ENCODE results near the gene CACNA1F.

CACNA1F gene

DNA sequence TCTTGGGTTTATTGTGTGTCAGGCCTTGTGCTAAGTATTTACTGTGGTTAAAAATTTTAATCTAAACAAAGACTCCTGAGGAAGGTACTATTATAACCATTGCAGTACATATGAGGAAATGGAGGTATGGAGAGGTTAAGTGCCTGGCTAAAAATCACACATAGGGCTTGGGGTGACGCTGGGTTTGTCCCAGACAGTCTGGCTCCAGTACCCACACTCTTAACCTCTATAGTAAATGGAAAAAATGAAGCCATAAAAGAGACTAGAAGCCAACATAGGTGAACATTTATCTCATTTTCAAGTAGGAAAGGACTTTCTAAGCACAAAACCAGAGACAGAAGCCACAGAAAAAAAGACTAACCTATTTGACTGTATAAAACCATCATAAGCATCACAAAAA is 29.5 kb upstream of the CACNA1F start:
- H3K4me3 ChIP-seq (ENCODE audit: low read depth, low read length): no peak overlapping the region
- ChIA-PET CTCF (interaction anchor here (0.9 kb wide), 1 partner anchor 107 kb away, joined by 3 read pairs; no protein-coding TSS in a partner anchor), POLR2A (no interaction called here)
- TF ChIP-seq, protein P1, sequence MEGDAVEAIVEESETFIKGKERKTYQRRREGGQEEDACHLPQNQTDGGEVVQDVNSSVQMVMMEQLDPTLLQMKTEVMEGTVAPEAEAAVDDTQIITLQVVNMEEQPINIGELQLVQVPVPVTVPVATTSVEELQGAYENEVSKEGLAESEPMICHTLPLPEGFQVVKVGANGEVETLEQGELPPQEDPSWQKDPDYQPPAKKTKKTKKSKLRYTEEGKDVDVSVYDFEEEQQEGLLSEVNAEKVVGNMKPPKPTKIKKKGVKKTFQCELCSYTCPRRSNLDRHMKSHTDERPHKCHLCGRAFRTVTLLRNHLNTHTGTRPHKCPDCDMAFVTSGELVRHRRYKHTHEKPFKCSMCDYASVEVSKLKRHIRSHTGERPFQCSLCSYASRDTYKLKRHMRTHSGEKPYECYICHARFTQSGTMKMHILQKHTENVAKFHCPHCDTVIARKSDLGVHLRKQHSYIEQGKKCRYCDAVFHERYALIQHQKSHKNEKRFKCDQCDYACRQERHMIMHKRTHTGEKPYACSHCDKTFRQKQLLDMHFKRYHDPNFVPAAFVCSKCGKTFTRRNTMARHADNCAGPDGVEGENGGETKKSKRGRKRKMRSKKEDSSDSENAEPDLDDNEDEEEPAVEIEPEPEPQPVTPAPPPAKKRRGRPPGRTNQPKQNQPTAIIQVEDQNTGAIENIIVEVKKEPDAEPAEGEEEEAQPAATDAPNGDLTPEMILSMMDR (IDR thresholded peaks at IDR 0.05; ENCODE audit: insufficient read depth, low read length, missing control alignments): no peak
- DNase-seq (ENCODE audit: low read depth, low spot score): no peak

DNA sequence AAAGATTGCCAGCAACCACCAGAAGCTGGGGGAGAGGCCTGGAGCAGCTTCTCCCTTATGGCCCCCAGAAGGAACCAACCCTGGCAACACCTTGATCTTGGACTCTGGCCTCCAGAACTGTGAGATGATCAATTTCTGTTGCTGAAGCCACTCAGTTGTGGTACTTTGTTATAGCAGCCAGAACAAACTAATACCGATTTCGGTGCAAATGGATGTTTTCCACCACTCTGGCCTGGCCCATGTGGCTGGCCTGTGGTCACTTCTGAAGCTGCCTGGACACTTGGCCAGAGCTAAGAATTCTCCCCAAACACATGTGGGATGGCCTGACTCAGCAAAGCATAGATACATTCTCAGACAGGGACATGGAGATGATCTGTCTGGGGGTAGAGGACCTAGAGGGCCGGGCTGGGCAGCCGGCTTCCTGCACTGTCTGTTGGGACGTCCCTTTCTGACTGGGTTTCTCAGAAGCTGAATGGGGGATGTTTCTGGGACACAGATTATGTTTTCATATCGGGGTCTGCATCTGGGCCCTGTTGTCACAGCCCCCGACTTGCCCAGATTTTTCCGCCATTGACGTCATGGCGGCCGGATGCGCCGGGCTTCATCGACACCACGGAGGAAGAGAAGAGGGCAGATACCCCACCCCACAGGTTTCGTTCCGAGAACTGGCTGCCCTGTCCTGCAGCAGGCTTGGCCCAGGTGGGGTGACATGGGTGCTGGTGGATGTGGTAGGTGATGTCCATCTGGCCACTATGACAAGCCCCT is 27.3 kb upstream of the CACNA1F start:
- POLR2A ChIA-PET: no interaction called here
- no peak overlapping the region for H3K4me3 ChIP-seq (ENCODE audit: low read depth, low read length)
- TF ChIP-seq, protein P1 (IDR thresholded peaks at IDR 0.05; ENCODE audit: insufficient read depth, low read length, missing control alignments): no peak
- no peak for DNase-seq (ENCODE audit: low read depth, low spot score)
- CTCF ChIA-PET: interaction anchor here (1.1 kb wide), 1 partner anchor 23 kb away, joined by 3 read pairs; no protein-coding TSS in a partner anchor

DNA sequence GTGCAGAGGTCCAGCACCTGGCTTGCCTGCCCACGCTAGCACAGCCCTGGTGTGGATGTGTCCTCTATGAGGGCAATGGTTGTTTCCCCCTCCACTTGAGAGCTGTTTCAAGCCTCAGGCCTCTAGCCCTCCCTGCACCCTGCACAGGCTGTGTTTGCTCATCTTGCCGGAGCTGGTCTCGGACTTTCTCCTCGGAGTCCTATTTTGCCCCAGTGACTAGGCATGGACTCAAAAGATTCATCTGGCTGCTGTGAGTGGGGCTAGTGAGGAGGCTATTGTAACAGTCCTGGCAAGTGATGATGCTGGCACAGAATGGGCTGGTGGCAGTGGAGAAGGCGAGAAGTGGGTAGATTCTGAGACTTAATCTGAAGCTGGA is 25.6 kb upstream of the CACNA1F start:
- ChIA-PET POLR2A (no interaction called here), CTCF (interaction anchor here (0.9 kb wide), 1 partner anchor 66 kb away, joined by 3 read pairs; no protein-coding TSS in a partner anchor)
- TF ChIP-seq, protein P1 (IDR thresholded peaks at IDR 0.05; ENCODE audit: insufficient read depth, low read length, missing control alignments): no peak
- no peak overlapping the region for H3K4me3 ChIP-seq (ENCODE audit: low read depth, low read length)
- DNase-seq (ENCODE audit: low read depth, low spot score): no peak

DNA sequence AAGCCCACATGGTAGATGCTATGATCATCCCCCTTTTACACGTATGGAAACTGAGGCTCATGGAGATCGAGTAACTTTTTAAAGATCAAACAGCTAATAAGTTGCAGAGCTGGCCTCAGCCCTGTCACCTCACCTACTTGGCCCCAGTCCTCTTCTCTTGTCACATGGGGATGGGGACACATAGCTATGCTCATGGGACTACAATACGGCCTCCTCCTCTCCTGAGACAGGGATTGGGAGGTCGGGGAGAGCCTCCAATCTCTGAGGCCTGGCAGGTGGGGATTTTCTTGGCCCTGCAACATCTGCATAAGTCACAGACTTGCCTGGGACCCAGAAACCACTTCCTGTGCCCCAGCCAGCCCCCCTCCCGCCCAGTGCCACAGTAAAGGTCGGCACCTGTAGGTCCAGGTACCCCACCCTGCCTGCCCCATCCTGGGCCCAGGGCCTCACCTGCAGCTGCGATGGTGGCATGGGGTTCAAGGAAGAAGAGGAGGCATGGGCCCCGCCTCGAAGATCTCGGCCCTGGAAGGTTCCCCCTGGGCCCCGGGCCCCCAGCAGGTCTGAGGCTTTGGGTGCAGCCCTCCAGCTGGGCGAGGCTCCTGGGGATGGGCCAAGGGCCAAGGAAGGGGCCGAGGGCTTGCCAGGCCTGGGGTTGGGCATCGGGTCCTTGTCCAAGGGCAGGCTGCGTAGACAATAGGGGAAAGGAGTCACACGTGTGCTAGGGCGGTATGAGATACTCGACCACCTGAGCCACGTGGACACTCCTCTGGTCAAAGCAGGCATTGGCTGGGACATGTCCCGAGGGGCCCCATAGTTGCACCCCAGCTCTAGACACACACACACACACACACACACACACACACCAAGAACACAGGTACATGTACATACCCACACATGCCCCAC is 25.0 kb upstream of the CACNA1F start:
- H3K4me3 ChIP-seq (ENCODE audit: low read depth, low read length): no peak overlapping the region
- DNase-seq (ENCODE audit: low read depth, low spot score): no peak
- ChIA-PET CTCF (interaction anchor here (0.9 kb wide), 1 partner anchor 65 kb away, joined by 3 read pairs; no protein-coding TSS in a partner anchor), POLR2A (no interaction called here)
- TF ChIP-seq, protein P1 (IDR thresholded peaks at IDR 0.05; ENCODE audit: insufficient read depth, low read length, missing control alignments): no peak

DNA sequence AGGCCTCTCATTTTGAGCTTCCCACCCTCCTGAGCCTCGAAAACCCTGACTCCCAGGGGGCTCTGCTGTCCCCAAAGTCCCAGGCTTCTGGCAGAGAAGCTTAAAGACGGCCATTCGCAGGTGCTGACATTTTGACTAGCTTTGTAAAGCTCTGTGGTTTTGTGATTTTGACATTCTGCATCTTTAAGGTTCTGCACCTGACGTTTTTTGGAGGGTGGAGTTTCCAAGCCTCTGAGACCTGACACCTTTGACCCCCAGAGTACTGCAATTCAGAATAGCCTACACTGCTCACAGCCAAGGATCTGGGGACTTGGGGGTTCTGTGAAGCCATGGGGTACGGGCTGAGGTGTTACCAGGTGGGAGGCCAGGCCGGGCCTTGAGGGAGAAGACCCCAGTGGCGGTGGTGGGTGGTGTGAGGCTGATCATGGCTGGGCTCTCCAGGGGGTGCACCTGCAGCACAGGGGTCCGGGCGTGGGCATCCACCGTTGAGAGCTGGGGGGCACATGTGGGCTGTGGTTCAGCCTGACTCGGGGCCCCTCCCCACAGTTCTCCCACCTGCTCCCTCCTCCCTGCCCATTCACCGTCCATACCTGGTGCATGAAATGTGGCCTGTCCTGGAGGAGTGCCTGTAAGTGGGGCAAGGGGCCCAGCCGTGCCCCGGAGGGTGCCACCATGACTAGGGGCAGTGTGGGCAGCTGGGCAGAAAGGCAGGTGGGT is 24.1 kb upstream of the CACNA1F start:
- TF ChIP-seq, protein P1 (IDR thresholded peaks at IDR 0.05; ENCODE audit: insufficient read depth, low read length, missing control alignments): no peak
- CTCF ChIA-PET: no interaction called here
- POLR2A ChIA-PET: no interaction called here

More for the DNA sequence above, 24.1 kb upstream of the CACNA1F start:
- DNase-seq (ENCODE audit: low read depth, low spot score): no peak
- no peak overlapping the region for H3K4me3 ChIP-seq (ENCODE audit: low read depth, low read length)
